SU-DHL-6 (cell line): ENCODE data around the gene ABRACL.

ENCODE experiments used
- H2AFZ ChIP-seq: fragments of 200-600 bp; sonication (generic); 2 replicates; pipeline ENCODE4 v1.6.1; 2014; ENCODE audit warnings: low read depth, mild to moderate bottlenecking, moderate library complexity, mixed read lengths, antibody characterized with exemption, low read length; ENCODE audit not compliant: severe bottlenecking
- H3F3A ChIP-seq: fragments of 200-600 bp; shearing (Covaris generic); 2 replicates; pipeline ENCODE4 v1.6.0; 2016; ENCODE audit warnings: antibody characterized with exemption, mild to moderate bottlenecking; ENCODE audit not compliant: insufficient read depth
- H3K27ac ChIP-seq: fragments of 200-600 bp; sonication (generic); 2 replicates; pipeline ENCODE4 v1.5.1; 2016; ENCODE audit warnings: low read depth, mild to moderate bottlenecking, low read length, moderate library complexity, mixed read lengths
- H3K27me3 ChIP-seq: fragments of 200-600 bp; sonication (generic), shearing (Covaris generic); 2 replicates; pipeline ENCODE4 v1.6.0; 2014; ENCODE audit warnings: mild to moderate bottlenecking, low read length
- H3K36me3 ChIP-seq: fragments of 200-600 bp; sonication (generic); 2 replicates; pipeline ENCODE4 v1.6.1; 2014; ENCODE audit warnings: mild to moderate bottlenecking, low read length, mixed read lengths
- H3K4me2 ChIP-seq: fragments of 300-600, 200-600 bp; shearing (Covaris generic), sonication (generic); 2 replicates; pipeline ENCODE4 v1.6.0; 2014; ENCODE audit warnings: low read length, low read depth, mild to moderate bottlenecking; ENCODE audit not compliant: poor library complexity, severe bottlenecking
- H3K4me3 ChIP-seq: fragments of 200-600 bp; sonication (generic); 2 replicates; pipeline ENCODE4 v1.5.1; 2014; ENCODE audit warnings: antibody characterized with exemption, low read length, mild to moderate bottlenecking, mixed read lengths; ENCODE audit not compliant: insufficient read depth, poor library complexity, severe bottlenecking
- H3K79me2 ChIP-seq: fragments of 200-600 bp; sonication (generic); 2 replicates; pipeline ENCODE4 v1.6.1; 2014; ENCODE audit warnings: mild to moderate bottlenecking, low read length, moderate library complexity; ENCODE audit not compliant: insufficient read depth
- H3K9ac ChIP-seq: fragments of 200-600 bp; sonication (generic); 2 replicates; pipeline ENCODE4 v1.7.0; 2014; ENCODE audit warnings: mild to moderate bottlenecking, low read length
- H3K9me2 ChIP-seq: fragments of 200-600 bp; sonication (generic); replicated peaks from 2 replicates; pipeline ENCODE4 v1.6.1; 2014; ENCODE audit warnings: low read length; ENCODE audit not compliant: insufficient read depth
- H3K9me3 ChIP-seq: fragments of 200-600 bp; sonication (generic); 2 replicates; pipeline ENCODE4 v1.6.1; 2014; ENCODE audit warnings: low read length, mixed read lengths; ENCODE audit not compliant: insufficient read depth
- H4K20me1 ChIP-seq: fragments of 200-600 bp; sonication (generic); 2 replicates; pipeline ENCODE4 v1.6.1; 2014; ENCODE audit warnings: low read depth, mild to moderate bottlenecking, antibody characterized with exemption, low read length, moderate library complexity, mixed read lengths
- CTCF ChIP-seq: fragments of 200-600 bp; sonication (generic); IDR thresholded peaks from one replicate; pipeline ENCODE4 v1.5.1; 2017; ENCODE audit warnings: antibody characterized with exemption, mild to moderate bottlenecking, low read length, moderate library complexity; ENCODE audit not compliant: insufficient read depth, poor library complexity, severe bottlenecking
- EZH2phosphoT487 ChIP-seq: fragments of 200-600 bp; sonication (generic), shearing (Covaris generic); conservative IDR thresholded peaks from 2 replicates; pipeline ENCODE4 v1.6.1; 2018; ENCODE audit warnings: mild to moderate bottlenecking, antibody characterized with exemption, low read length, moderate library complexity, mixed read lengths

The ABRACL gene

GRCh38 chr6:138981416-138981815 lies 47.1 kb upstream of the ABRACL start:
- Histone ChIP-seq H3K36me3 (no peaks in the 10 kb centered on the region), H3K27ac (no peak overlapping the region), H3K9me2 (no peaks in the 10 kb centered on the region), H2AFZ (no peak overlapping the region), H3F3A (no peaks in the 10 kb centered on the region), H3K9ac (no peak overlapping the region), H3K4me2 (no peak overlapping the region), H3K27me3 (no peaks in the 10 kb centered on the region), H3K9me3 (no peaks in the 10 kb centered on the region), H3K79me2 (peaks cover 53% of the 10 kb centered on the region), H3K4me3 (no peak overlapping the region), H4K20me1 (peaks cover 27% of the 10 kb centered on the region)
- no peak for TF ChIP-seq CTCF

- no peak overlapping the region for H3K27ac ChIP-seq
- TF ChIP-seq CTCF (no peak), EZH2phosphoT487 (no peak)
These were observed 42.0 kb upstream of the ABRACL start for GRCh38 chr6:138986578-138986977.

GRCh38 chr6:138987080-138987642 lies 41.4 kb upstream of the ABRACL start:
- no peaks in the 10 kb centered on the region for H3K9me3 ChIP-seq
- no peaks in the 10 kb centered on the region; the same call in 1 of the 2 replicates for H3K27me3 ChIP-seq
- H3K4me3 ChIP-seq: peak overlapping the region; percentile 58
- peak overlapping the region; percentile 65 for H2AFZ ChIP-seq
- no peak for TF ChIP-seq CTCF
- no peaks in the 10 kb centered on the region for H3K36me3 ChIP-seq
- H3K79me2 ChIP-seq: peaks cover 25% of the 10 kb centered on the region
- peaks cover 12% of the 10 kb centered on the region for H4K20me1 ChIP-seq
- H3K9me2 ChIP-seq: no peaks in the 10 kb centered on the region
- H3F3A ChIP-seq: no peaks in the 10 kb centered on the region
- no peak overlapping the region for H3K27ac ChIP-seq
- peak overlapping the region; percentile 73 for H3K4me2 ChIP-seq
- H3K9ac ChIP-seq: peak overlapping the region; percentile 81

More at GRCh38 chr6:138986578-138986977, 42.0 kb upstream of the ABRACL start:
- H3K79me2 ChIP-seq: peaks cover 30% of the 10 kb centered on the region
- H3K4me2 ChIP-seq: peak overlapping the region; percentile 73
- H3K27me3 ChIP-seq: no peaks in the 10 kb centered on the region; the same call in 1 of the 2 replicates
- H3K36me3 ChIP-seq: no peaks in the 10 kb centered on the region
- H3K9me3 ChIP-seq: no peaks in the 10 kb centered on the region
- H3K4me3 ChIP-seq: peak overlapping the region; percentile 58
- peaks cover 15% of the 10 kb centered on the region for H4K20me1 ChIP-seq
- no peak overlapping the region for H2AFZ ChIP-seq
- H3K9ac ChIP-seq: peak overlapping the region; percentile 81
- no peaks in the 10 kb centered on the region for H3F3A ChIP-seq
- no peaks in the 10 kb centered on the region for H3K9me2 ChIP-seq
